ENCODE measurements around the gene DLG3.

Gene DLG3

GRCh38 chrX:70426286-70427278 is 18.1 kb upstream of the DLG3 start:
- H3F3A ChIP-seq (ENCODE audit: control insufficient read depth, insufficient read depth): no peaks in the 10 kb centered on the region

DNA sequence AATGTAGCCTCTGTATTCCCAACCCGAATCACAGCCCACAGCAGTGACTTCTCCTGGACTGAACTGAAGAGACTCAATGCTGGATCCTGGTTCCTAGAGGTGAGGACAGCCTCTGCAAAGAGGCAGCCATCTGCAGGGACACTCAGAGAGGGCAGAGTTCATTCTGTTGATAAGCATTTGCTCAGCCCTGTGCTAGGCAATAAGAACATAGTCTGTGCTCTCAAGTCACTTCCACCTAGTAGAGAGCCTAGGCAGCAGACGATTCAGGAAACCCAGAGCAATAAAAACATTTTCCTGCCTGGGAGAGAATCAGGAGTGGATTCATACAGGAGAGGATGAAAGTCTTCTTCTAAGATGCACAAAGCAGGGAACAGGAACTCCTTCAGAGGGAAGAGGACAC is 17.3 kb upstream of the DLG3 start:
- Histone ChIP-seq H3K9me3 (ENCODE audit: control insufficient read depth, insufficient read depth, low read length) (no peaks in the 10 kb centered on the region), H3K4me3 (ENCODE audit: low read length) (no peak overlapping the region), H3K79me2 (ENCODE audit: control insufficient read depth, low read length) (no peaks in the 10 kb centered on the region), H3K4me2 (ENCODE audit: low read length) (no peak overlapping the region), H4K20me1 (ENCODE audit: control insufficient read depth, insufficient read depth, low read depth, low read length) (no peaks in the 10 kb centered on the region), H3K9me2 (replicated peaks; ENCODE audit: control insufficient read depth, low read length) (no peaks in the 10 kb centered on the region), H3K36me3 (ENCODE audit: control insufficient read depth, low read length) (no peaks in the 10 kb centered on the region), H3K27ac (ENCODE audit: low read depth, low read length) (no peak overlapping the region), H3F3A (ENCODE audit: control insufficient read depth, insufficient read depth) (no peaks in the 10 kb centered on the region), H3K27me3 (ENCODE audit: control insufficient read depth, low read length) (no peaks in the 10 kb centered on the region), H3K4me1 (ENCODE audit: control insufficient read depth, low read length) (no peaks in the 10 kb centered on the region)
- no peak for TF ChIP-seq EZH2phosphoT487 (IDR thresholded peaks at IDR 0.05; ENCODE audit: borderline replicate concordance, low read length)
- TF ChIP-seq CTCF (IDR thresholded peaks at IDR 0.05; ENCODE audit: low read depth, low read length, poor library complexity, severe bottlenecking): no peak

More at GRCh38 chrX:70426286-70427278, 18.1 kb upstream of the DLG3 start:
- Histone ChIP-seq H3K27me3 (ENCODE audit: control insufficient read depth, low read length) (no peaks in the 10 kb centered on the region), H3K36me3 (ENCODE audit: control insufficient read depth, low read length) (no peaks in the 10 kb centered on the region), H3K4me3 (ENCODE audit: low read length) (no peak overlapping the region), H3K9me2 (replicated peaks; ENCODE audit: control insufficient read depth, low read length) (no peaks in the 10 kb centered on the region), H3K27ac (ENCODE audit: low read depth, low read length) (no peak overlapping the region), H3K9me3 (ENCODE audit: control insufficient read depth, insufficient read depth, low read length) (no peaks in the 10 kb centered on the region), H3K4me1 (ENCODE audit: control insufficient read depth, low read length) (no peaks in the 10 kb centered on the region), H3K79me2 (ENCODE audit: control insufficient read depth, low read length) (no peaks in the 10 kb centered on the region), H4K20me1 (ENCODE audit: control insufficient read depth, insufficient read depth, low read depth, low read length) (no peaks in the 10 kb centered on the region), H3K4me2 (ENCODE audit: low read length) (no peak overlapping the region)
- no peak for TF ChIP-seq EZH2phosphoT487 (IDR thresholded peaks at IDR 0.05; ENCODE audit: borderline replicate concordance, low read length)
- TF ChIP-seq CTCF (IDR thresholded peaks at IDR 0.05; ENCODE audit: low read depth, low read length, poor library complexity, severe bottlenecking): no peak

DNA sequence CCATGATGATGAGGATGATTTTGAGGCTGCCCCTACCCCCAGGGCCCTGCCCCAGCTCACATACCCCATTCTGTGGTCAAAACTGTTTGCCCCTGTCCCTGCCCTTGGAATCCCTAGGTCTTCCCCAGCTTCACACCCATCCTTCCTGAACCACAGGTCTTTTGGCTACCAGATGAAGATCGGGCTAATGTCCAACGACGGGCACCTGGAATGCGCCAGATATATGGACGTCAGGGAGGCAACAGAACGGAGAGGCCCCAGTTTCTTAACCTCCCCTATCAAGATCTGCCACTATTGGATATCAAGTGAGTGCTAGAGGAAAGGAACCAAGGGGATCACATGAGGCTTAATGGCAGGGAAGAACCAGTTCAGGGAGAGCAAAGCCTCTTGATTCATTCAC is 14.9 kb upstream of the DLG3 start:
- no peaks in the 10 kb centered on the region for H4K20me1 ChIP-seq (ENCODE audit: control insufficient read depth, insufficient read depth, low read depth, low read length)
- H3K79me2 ChIP-seq (ENCODE audit: control insufficient read depth, low read length): no peaks in the 10 kb centered on the region
- H3K27ac ChIP-seq (ENCODE audit: low read depth, low read length): no peak overlapping the region
- H3F3A ChIP-seq (ENCODE audit: control insufficient read depth, insufficient read depth): no peaks in the 10 kb centered on the region
- H3K4me1 ChIP-seq (ENCODE audit: control insufficient read depth, low read length): peaks cover 10% of the 10 kb centered on the region
- TF ChIP-seq CTCF (IDR thresholded peaks at IDR 0.05; ENCODE audit: low read depth, low read length, poor library complexity, severe bottlenecking) (no peak), EZH2phosphoT487 (IDR thresholded peaks at IDR 0.05; ENCODE audit: borderline replicate concordance, low read length) (no peak)
- no peak overlapping the region for H3K4me3 ChIP-seq (ENCODE audit: low read length)
- H3K4me2 ChIP-seq (ENCODE audit: low read length): no peak overlapping the region
- H3K9me2 ChIP-seq (replicated peaks; ENCODE audit: control insufficient read depth, low read length): no peaks in the 10 kb centered on the region
- no peaks in the 10 kb centered on the region for H3K27me3 ChIP-seq (ENCODE audit: control insufficient read depth, low read length)
- H3K36me3 ChIP-seq (ENCODE audit: control insufficient read depth, low read length): no peaks in the 10 kb centered on the region
- no peaks in the 10 kb centered on the region for H3K9me3 ChIP-seq (ENCODE audit: control insufficient read depth, insufficient read depth, low read length)
